IMR-90 (cell line): ENCODE data around the gene RAB40C. TPM values are rescaled to one million over a fixed set of nuclear protein-coding genes. Genes with fewer than 3 reads are reported as not detected.

Experiments used
- ATAC-seq: fragments of 200-7000 bp; cut with Tn5 transposase; 2 replicates; pipeline ENCODE4 v1.9.1; 2020; ENCODE audit warnings: low read depth, mild to moderate bottlenecking, moderate library complexity
- BruUV-seq: library from RNA; stranded (reverse); fragments of 400-500 nt; replicated peaks from 2 replicates; lab custom pipeline; 2021; lab: Mats Ljungman, UMichigan
- CTCF ChIA-PET: fragments of 300-600 bp; formaldehyde crosslinking; extraction: SDS; loops from one replicate; lab custom pipeline; 2021; ENCODE audit warnings: antibody characterized with exemption; lab: Yijun Ruan, JAX
- POLR2A ChIA-PET: fragments of 300-600 bp; sonication (Branson Sonifier 250); formaldehyde crosslinking; loops from one replicate; lab custom pipeline; 2022; ENCODE audit warnings: antibody characterized with exemption; ENCODE audit not compliant: unreplicated experiment; lab: Charles Lee
- DNase-seq: peaks from one replicate; pipeline ENCODE4 v3.0.0; 2013
- H2AFZ ChIP-seq: replicated peaks from 2 replicates; pipeline ENCODE3; 2013; ENCODE audit warnings: low read length, mild to moderate bottlenecking; ENCODE audit not compliant: poor library complexity
- H2AK5ac ChIP-seq: 2 replicates; pipeline ENCODE4 v1.6.1; 2013; ENCODE audit warnings: low read depth, low read length, inconsistent platforms
- H2AK9ac ChIP-seq: replicated peaks from 2 replicates; pipeline ENCODE3; 2013; ENCODE audit warnings: mild to moderate bottlenecking, low read depth, low read length, moderate library complexity; ENCODE audit not compliant: poor library complexity
- H2BK120ac ChIP-seq: 2 replicates; pipeline ENCODE4 v1.6.1; 2013; ENCODE audit warnings: low read depth, low read length, inconsistent platforms
- H2BK15ac ChIP-seq: 3 replicates; pipeline ENCODE4 v1.6.1; 2013; ENCODE audit warnings: low read depth, low read length, inconsistent platforms
- H2BK20ac ChIP-seq: 2 replicates; pipeline ENCODE4 v1.6.1; 2013; ENCODE audit warnings: low read depth, mild to moderate bottlenecking, inconsistent platforms, low read length, moderate library complexity
- H2BK5ac ChIP-seq: 2 replicates; pipeline ENCODE4 v1.6.1; 2013; ENCODE audit warnings: mild to moderate bottlenecking, low read depth, low read length, inconsistent platforms; ENCODE audit not compliant: poor library complexity, severe bottlenecking
- H3K14ac ChIP-seq: replicated peaks from 2 replicates; pipeline ENCODE4 v1.6.1; 2013; ENCODE audit warnings: low read depth, low read length, inconsistent platforms
- H3K18ac ChIP-seq: 2 replicates; pipeline ENCODE4 v1.6.1; 2013; ENCODE audit warnings: low read depth, low read length, control low read depth
- H3K23ac ChIP-seq: 2 replicates; pipeline ENCODE4 v1.6.1; 2013; ENCODE audit warnings: low read depth, low read length, inconsistent platforms
- H3K27ac ChIP-seq: 2 replicates; pipeline ENCODE4 v1.5.1; 2013; ENCODE audit warnings: mild to moderate bottlenecking, control low read depth, low read length; ENCODE audit not compliant: insufficient read depth
- H3K27me3 ChIP-seq: 2 replicates; pipeline ENCODE4 v1.6.1; 2013; ENCODE audit warnings: low read length; ENCODE audit not compliant: control insufficient read depth, insufficient read depth
- H3K36me3 ChIP-seq: 2 replicates; pipeline ENCODE4 v1.6.1; 2013; ENCODE audit warnings: low read length, mixed read lengths; ENCODE audit not compliant: control insufficient read depth, insufficient read depth
- H3K4ac ChIP-seq: 2 replicates; pipeline ENCODE4 v1.6.1; 2013; ENCODE audit warnings: low read depth, low read length, inconsistent platforms
- H3K4me1 ChIP-seq: 2 replicates; pipeline ENCODE4 v1.6.1; 2013; ENCODE audit warnings: low read length, mixed read lengths; ENCODE audit not compliant: control insufficient read depth, insufficient read depth
- H3K4me2 ChIP-seq: 2 replicates; pipeline ENCODE4 v1.6.1; 2013; ENCODE audit warnings: low read depth, mild to moderate bottlenecking, control low read depth, low read length, moderate library complexity
- H3K4me3 ChIP-seq: 2 replicates; pipeline ENCODE4 v1.5.1; 2013; ENCODE audit warnings: low read depth, mild to moderate bottlenecking, control low read depth, low read length, moderate library complexity; ENCODE audit not compliant: insufficient read depth
- H3K56ac ChIP-seq: 2 replicates; pipeline ENCODE4 v1.6.1; 2013; ENCODE audit warnings: low read length, inconsistent platforms; ENCODE audit not compliant: insufficient read depth; ENCODE audit errors: extremely low read depth
- H3K79me1 ChIP-seq, 2 experiments: 2 replicates each; pipeline ENCODE4 v1.6.1; 2013; ENCODE audit warnings: low read length in 2 of 2, inconsistent platforms in 1 of 2, low read depth in 1 of 2
- H3K9ac ChIP-seq: 2 replicates; pipeline ENCODE4 v1.6.1; 2013; ENCODE audit warnings: low read depth, low read length, control low read depth
- H3K9me1 ChIP-seq: 2 replicates; pipeline ENCODE4 v1.6.1; 2013; ENCODE audit warnings: low read length, inconsistent platforms; ENCODE audit not compliant: insufficient read depth
- H3K9me3 ChIP-seq: 2 replicates; pipeline ENCODE4 v1.6.1; 2013; ENCODE audit warnings: low read length; ENCODE audit not compliant: control insufficient read depth, insufficient read depth
- H4K20me1 ChIP-seq: 2 replicates; pipeline ENCODE4 v1.6.1; 2013; ENCODE audit warnings: low read length, inconsistent platforms; ENCODE audit not compliant: insufficient read depth
- H4K5ac ChIP-seq: 2 replicates; pipeline ENCODE4 v1.6.1; 2013; ENCODE audit warnings: mild to moderate bottlenecking, low read depth, low read length, control low read depth
- H4K8ac ChIP-seq, 2 experiments: 2 replicates each; pipeline ENCODE4 v1.6.1; 2013; ENCODE audit warnings: low read depth in 2 of 2, low read length in 2 of 2, control low read depth in 1 of 2, inconsistent platforms in 1 of 2
- H4K91ac ChIP-seq: 2 replicates; pipeline ENCODE4 v1.6.1; 2013; ENCODE audit warnings: low read depth, low read length, inconsistent platforms; ENCODE audit not compliant: insufficient read depth
- BHLHE40 ChIP-seq: fragments of 150-350 bp; IDR thresholded peaks from 2 replicates; pipeline ENCODE4 v1.6.1; 2016; ENCODE audit warnings: mild to moderate bottlenecking, low read depth, low read length
- CHD1 ChIP-seq: IDR thresholded peaks from 2 replicates; pipeline ENCODE4 v1.6.1; 2012; ENCODE audit warnings: low read depth, low read length, improper control_type of control experiment
- CTCF ChIP-seq: conservative IDR thresholded peaks from 2 replicates; pipeline ENCODE4 v1.5.1; 2012; ENCODE audit warnings: mild to moderate bottlenecking, low read depth, low read length, improper control_type of control experiment
- ELK1 ChIP-seq: fragments of 150-350 bp; IDR thresholded peaks from 2 replicates; pipeline ENCODE4 v1.6.1; 2016; ENCODE audit warnings: low read depth, mild to moderate bottlenecking, low read length, moderate library complexity, borderline replicate concordance
- FOS ChIP-seq: fragments of 150-350 bp; IDR thresholded peaks from 2 replicates; pipeline ENCODE4 v1.6.1; 2016; ENCODE audit warnings: low read depth, low read length
- MAFK ChIP-seq: IDR thresholded peaks from 2 replicates; pipeline ENCODE4 v1.6.1; 2012; ENCODE audit warnings: low read depth, low read length, improper control_type of control experiment
- NFE2L2 ChIP-seq: fragments of 150-350 bp; IDR thresholded peaks from 2 replicates; pipeline ENCODE4 v1.6.1; 2016; ENCODE audit warnings: low read depth, mild to moderate bottlenecking, low read length
- RAD21 ChIP-seq: IDR thresholded peaks from 2 replicates; pipeline ENCODE4 v1.6.1; 2012; ENCODE audit warnings: low read length, improper control_type of control experiment
- RFX5 ChIP-seq: IDR thresholded peaks from 2 replicates; pipeline ENCODE4 v1.8.0; 2012; ENCODE audit warnings: low read depth, mild to moderate bottlenecking, low read length, moderate library complexity
- WGBS, 2 experiments: methylation state at CpG; one replicate each; pipeline versions ENCODE4 v1.1.5 to v1.1.7; 2013; ENCODE audit warnings: missing lambda C conversion rate in 2 of 2; ENCODE audit not compliant: insufficient read length in 1 of 2; ENCODE audit errors: extremely low coverage in 2 of 2; 5-methylcytosine and 5-hydroxymethylcytosine counted together
- dilution Hi-C: fragments of 300-500 bp; cut with HindIII; formaldehyde crosslinking; loops from one replicate; pipeline ENCODE4 v1.14.3; 2018; ENCODE audit warnings: low sequenced_read_pairs; ENCODE audit not compliant: unreplicated experiment
- in situ Hi-C: fragments of 300-500 bp; cut with MboI; formaldehyde crosslinking; loops from 3 replicates; pipeline ENCODE4 v1.14.3; 2019; ENCODE audit warnings: low sequenced_read_pairs, inconsistent platforms, mixed read lengths
- intact Hi-C: fragments of 100-400 bp; cut with micrococcal nuclease; formaldehyde crosslinking; loops from 2 replicates; pipeline ENCODE4 v1.10.0; 2022
- polyA plus RNA-seq, 3 experiments: library from polyadenylated mRNA; depleted of rRNA; stranded (reverse); fragments of >200 nt; gene quantifications; 2 replicates each; pipeline ENCODE4 v1.2.3, GENCODE V29; 2012; ENCODE audit warnings: low replicate concordance in 1 of 3
- total RNA-seq: library from RNA; depleted of rRNA; stranded (reverse); fragments of >200 nt; gene quantifications from 2 replicates; pipeline ENCODE4 v1.2.3, GENCODE V29; 2012

Gene RAB40C
- total and polyA plus RNA-seq, 2 of the 4 experiments (the other 2 are of a cell fraction): 6.8 to 13.7 TPM

GRCh38 chr16:580141-580945 lies 9.5 kb upstream of the RAB40C start (continued):
- TF ChIP-seq CTCF: no peak

- no peak overlapping the region for H2BK5ac ChIP-seq
- H2BK15ac ChIP-seq: no peak overlapping the region
- no peak overlapping the region for H2AK9ac ChIP-seq
- peaks cover under 1% of the 10 kb centered on the region; the same call in 1 of the 2 replicates for H3K4me1 ChIP-seq
- dilution Hi-C loops (no loop called here), in situ Hi-C loops (no loop called here), intact Hi-C loops (no loop called here)
- peaks cover 7% of the 10 kb centered on the region; the same call in 1 of the 2 replicates for H3K36me3 ChIP-seq
- no peaks in the 10 kb centered on the region for H3K9me1 ChIP-seq
- no peak overlapping the region for H3K4ac ChIP-seq
- no peak overlapping the region for H4K5ac ChIP-seq
- H3K23ac ChIP-seq: no peak overlapping the region
- H3K18ac ChIP-seq: no peak overlapping the region
- BruUV-seq: no TSS peak
- no peak overlapping the region for H2AK5ac ChIP-seq
- H3K4me3 ChIP-seq: no peak overlapping the region
- no peak overlapping the region for H3K9ac ChIP-seq
- no peak for ATAC-seq
- ChIA-PET CTCF (no interaction called here), POLR2A (interaction anchor here (0.7 kb wide), 1 partner anchor 98 kb away, joined by 5 read pairs; no protein-coding TSS in a partner anchor)
- no peak overlapping the region for H2BK20ac ChIP-seq
- no peaks in the 10 kb centered on the region for H3K27me3 ChIP-seq
- H4K91ac ChIP-seq: no peak overlapping the region
- H3K27ac ChIP-seq: no peak overlapping the region
- no peak overlapping the region for H2AFZ ChIP-seq
- H3K9me3 ChIP-seq: no peaks in the 10 kb centered on the region
- no peak overlapping the region for H2BK120ac ChIP-seq
- no peak overlapping the region for H4K8ac ChIP-seq
- WGBS, 2 experiments: 91% methylated on average over 8 of the region's 19 CpGs; no CpG with 5 or more reads in 1 of the 2 experiments
- no peaks in the 10 kb centered on the region for H4K20me1 ChIP-seq
- no peak overlapping the region for H3K14ac ChIP-seq
- no peak overlapping the region for H3K56ac ChIP-seq
- no peak overlapping the region for H3K4me2 ChIP-seq
- DNase-seq: no peak
- H3K79me1 ChIP-seq: peaks cover 0 to 3% of the 10 kb centered on the region in 2 experiments; a peak in 1 of 4 replicates
- no peak for TF ChIP-seq MAFK
- no peak for TF ChIP-seq CTCF
- TF ChIP-seq NFE2L2: no peak
- no peak for TF ChIP-seq ELK1
- no peak for TF ChIP-seq RAD21
- no peak for TF ChIP-seq RFX5
- no peak for TF ChIP-seq FOS
- no peak for TF ChIP-seq CHD1
- no peak for TF ChIP-seq BHLHE40
These were observed 8.8 kb upstream of the RAB40C start for GRCh38 chr16:580946-581498.
